HG03439 (cell line): ENCODE results near the gene KCNMA1.

ENCODE experiments used
- ATAC-seq: cut with Tn5 transposase; IDR thresholded peaks from one replicate; pipeline ENCODE4 v1.9.1; 2021; ENCODE audit warnings: mild to moderate bottlenecking, moderate library complexity; ENCODE audit not compliant: unreplicated experiment

KCNMA1 gene

DNA sequence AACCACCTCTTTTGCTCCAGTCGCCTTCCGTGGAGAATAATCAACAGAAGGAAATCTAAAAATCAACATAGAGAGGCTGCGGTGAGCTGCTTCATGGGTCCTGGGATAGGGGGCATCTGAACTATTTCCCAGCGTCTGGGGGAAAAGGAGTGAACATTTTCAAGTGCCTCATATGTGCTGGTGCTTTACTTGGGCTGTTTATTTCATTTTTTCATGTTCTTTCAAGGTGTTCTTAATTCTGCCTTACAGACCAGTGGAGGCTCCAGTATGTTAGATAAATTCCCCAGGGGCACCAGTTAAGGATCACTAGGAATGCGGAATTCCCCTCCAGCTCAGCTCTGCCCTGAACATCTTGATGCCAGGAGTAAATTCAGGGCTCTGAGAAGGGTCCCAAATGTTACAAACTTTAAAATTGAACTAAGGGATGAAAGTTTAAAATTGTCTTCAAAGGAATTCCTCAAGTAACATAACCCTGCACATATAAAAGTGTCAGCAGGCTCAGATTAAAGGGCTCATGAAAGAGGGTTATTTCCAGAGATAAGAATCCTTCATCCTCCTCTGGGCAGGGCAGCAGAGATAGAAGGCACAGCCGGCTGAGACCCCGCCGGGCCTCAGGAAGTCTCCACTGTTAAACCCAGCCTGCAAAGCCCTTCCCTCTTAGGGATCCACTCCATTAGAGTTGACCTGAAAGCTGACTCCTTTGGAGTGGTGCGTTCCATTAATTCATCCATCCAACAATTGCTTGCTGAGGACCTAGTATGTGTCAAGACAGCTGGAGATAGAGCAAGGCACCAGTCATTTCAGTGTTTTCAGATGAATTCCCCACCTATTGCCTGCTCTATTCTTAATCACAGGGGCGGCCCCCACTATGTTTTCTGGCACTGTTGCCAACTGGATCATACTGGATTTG lies 345.8 kb downstream of the KCNMA1 start:
- ATAC-seq, result no peak

DNA sequence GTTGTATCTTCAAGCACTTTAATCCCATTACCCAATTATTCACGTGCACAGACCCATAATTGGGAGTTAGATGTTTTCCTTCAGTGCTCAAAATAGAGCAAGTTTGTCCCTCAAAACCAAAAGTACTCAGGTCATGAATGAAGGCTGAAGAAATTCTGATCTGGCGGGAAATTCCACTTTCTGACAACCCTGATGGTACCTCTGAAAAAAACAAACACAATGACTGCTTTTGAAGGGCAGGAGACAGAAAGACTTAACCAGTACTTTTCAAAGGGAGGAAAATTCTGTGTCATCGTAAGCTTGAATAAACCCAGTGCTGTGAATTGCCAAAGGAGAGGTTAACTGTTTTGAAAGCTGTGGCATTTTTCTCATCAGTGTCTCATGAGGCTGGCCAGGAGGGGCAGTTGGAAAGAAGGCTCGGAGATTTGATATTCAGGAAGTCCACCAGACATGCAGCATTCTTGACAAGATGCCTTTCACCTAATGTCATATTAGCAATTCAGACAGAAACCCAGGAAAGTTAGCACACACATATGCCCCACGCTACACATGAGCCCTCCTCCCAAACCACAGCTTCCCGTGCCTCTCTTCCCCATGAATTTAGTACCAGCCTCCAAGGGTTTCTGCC lies 347.0 kb downstream of the KCNMA1 start:
- ATAC-seq, result no peak

DNA sequence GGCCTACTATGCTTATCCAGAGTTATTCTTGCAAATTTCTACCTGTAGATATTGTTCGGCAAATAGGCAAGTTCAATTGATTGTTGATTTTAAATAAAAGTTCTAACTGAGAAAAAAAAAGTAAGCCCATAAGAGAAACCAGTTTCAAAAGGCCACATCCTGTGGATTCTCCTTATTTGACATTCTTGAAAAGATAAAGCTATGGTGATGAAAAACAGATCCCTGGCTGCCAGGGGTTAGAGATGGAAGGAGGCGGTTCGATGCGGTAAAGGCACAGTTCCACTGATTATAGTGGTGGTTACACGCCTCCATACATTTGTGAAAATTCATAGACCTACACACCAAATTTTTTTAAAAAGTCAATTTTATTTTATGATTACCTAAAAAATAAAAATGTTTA lies 347.8 kb downstream of the KCNMA1 start:
- ATAC-seq, result no peak

DNA sequence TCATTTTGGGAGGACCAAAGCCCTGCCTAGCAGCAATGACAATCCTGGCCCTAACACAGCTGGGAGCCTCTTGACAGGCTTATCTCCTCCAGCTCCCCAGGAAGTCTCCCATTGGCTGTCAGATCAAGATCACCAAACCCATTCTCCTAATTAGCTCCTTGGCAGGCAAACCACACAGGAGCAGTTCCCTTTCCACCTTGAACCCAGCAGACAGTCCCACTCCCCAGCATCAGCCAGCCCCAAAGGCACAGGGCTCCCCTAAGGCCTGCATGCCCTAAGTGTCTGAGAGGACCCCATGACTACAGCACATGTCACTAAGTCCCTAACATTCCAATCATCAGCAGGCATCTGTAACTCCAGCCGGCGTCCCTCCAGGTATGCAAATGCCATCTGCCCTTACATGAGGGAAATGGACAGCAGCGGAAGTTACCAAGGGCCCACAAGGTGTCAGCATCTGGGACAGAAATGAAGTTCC lies 348.5 kb downstream of the KCNMA1 start:
- ATAC-seq, result no peak

DNA sequence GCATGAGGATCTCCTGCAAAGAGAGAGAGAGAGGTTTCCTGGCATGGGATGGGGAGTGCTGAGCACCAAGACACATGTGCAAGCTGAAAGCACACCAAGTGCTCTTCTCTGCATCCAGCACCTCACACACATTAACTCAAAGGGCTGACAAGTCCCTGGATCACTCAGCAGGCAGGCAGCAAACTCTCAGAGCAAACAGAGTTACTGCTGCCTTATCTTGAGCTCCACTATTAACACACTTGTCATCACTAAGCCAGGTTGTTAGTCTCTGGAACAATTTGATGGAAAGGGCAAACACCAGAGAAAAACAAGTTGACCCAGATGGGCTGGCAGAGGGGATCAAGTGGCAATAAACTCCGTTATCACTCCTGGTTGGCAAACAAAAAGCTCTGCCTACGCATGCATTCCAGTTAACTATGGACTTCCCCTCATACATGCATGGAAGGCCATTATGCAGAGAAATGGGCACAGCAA lies 349.9 kb downstream of the KCNMA1 start:
- no peak for ATAC-seq

DNA sequence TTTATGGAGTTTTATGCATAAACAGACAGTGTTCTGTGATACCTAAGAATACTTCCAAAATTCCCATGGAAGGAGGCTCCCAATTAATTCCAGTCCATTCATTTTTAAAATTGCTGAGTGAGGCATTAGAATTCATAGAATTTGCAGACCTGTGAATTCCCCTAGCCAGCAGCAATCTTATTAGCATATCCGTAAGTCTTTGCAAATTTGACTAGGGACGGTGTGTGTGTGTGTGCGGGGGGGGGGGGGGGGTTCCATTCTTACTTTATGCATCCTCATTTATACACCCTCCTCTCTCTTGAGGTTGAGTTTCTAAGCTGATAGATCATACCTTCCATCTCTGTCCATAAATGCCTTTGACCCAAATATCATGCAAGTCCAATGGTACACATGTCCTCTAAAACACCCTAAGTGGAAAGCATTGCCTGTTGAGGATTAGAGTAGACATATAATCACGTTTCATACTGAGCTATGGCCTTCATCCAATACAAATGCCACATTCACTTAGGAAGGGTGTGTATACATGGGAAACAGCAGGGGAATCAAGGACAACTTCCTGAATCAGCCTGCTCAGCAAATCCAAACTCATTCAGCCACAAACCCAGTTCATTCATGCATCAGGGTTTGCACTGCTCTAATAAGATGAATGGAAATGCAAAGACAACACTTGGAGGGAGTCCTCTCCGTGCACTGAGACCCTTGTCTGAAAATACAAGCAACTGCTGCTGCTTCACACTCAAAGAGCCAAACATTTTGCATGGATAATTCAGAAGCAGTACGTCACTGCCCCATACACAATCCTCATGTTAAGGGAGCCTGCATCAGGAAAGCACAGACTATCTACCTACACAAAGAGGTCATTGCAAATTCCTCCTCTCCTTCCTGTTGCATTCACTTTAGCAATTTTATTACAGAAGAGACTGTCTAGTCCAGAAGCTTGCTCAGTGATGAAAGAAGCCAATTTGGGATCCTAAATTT lies 350.8 kb downstream of the KCNMA1 start:
- no peak for ATAC-seq

DNA sequence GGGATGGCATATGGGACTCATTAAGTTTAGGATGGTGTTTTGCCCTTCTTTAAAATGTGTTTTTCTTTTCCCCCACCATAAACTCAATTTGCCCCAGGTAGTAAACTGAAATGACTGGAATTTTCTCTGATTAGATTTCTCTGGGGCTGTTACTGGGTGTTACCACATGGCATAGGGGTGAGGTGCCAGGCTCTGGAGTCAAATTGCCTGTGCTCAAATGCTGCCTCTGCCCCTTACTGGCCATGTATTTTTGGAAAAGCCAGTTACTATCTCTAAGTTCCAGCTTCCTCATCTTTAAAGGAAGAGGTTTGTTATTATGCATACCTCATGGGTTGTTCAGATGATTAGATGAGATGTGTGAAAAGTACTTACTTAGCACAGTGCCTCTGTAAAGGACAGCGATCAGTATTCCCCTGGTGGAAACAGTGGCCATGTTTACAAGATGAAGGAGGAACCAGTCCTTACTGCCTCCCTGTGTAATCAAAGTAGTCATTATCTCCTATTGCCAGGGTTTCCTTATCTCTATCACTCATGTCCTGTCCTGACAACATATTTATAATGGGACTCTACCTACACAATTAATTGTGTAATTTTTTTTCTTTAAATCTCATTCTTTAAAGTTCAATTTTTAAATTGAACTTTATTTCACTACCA lies 352.0 kb downstream of the KCNMA1 start:
- ATAC-seq, result no peak

DNA sequence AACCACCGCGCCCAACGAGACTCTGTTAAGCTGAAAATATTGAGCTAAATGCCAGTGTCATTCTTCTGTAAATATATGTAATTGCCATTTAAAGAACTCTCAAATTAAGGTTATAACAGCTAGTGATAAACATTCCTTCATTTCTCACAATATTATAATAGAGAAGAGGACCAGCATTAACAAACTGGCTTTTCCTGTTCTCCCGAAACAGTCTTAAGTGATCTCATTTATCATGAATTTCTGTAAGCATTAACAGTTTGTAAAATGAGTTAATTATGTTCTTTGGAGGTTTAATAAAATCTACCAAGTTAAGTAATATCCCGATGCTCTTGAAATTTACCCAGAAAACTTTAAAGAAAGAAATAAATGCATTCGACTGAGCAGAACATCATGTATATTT lies 352.8 kb downstream of the KCNMA1 start:
- no peak for ATAC-seq

DNA sequence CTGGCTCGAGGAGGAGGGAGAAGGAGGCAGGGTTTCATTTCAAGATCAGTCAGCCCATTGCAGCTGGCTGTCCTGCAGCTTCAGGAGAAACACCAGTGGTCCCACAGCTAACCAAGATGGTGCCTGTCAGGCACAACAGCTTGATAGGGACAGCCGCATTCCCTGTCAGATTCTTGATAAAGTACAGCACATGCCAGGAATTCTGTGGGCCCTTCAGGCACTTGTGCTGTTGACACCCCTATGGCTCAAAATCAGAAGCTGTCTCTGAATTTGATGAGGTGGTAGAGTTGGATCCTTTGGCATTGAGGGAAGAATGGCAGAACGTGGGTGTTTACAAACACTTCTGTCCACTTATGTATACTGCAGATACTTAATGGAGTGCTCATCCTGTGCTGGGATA lies 354.3 kb downstream of the KCNMA1 start:
- no peak for ATAC-seq

DNA sequence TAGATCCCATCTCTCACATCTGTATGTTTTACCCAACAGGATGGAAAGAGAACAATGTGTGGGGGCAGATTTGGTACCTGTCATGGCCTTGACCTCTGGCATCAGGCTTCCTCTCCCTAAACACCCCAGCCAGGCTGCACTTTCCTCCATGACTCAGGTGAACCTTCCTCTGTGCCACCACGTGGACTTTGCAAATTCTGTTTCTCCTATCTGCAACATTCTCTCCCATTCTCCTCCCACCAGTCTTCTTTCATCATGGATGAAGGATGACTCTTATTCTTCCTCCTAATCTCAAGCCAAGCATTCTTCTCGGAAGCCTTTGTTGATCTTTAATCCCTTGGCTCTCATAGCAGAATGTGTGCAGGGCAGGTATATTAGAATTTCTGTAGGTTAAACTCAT lies 355.4 kb downstream of the KCNMA1 start:
- ATAC-seq, result no peak

DNA sequence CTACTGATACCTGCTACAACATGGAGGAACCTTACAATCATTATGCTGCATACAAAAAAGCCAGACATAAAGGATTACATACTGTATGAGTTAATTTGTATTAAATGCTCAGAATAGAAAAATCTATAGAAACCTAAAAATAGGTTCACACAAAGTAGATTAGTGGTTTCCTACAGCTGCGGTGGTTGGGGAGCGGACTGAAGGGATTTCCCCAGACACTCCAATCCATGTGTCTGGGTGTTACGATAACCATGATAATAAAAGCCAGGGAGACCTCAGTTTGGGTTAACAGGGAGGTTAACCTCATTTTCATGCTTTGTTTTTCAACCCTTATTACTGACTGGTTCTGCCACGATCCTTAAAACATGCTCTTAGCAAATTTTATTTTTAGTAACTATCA lies 355.9 kb downstream of the KCNMA1 start:
- ATAC-seq, result no peak

DNA sequence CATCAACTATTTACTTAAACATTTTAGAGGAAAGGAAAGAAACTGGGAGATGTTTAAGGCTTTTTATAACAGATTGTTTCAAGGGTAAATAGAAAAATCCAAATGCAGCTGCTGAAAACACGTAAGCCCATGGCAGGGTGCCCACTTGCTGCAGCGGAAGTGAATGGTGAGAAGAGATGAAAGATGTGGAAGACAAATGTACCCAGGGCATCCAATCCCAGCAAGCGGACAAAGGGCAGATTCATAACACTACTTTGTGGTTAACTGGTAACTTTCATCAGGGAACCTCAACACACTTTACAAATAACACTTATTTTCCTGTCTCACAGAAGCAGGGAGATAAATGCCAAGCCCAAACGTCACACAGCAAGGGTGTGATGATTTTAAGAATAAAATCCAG lies 358.4 kb downstream of the KCNMA1 start:
- no peak for ATAC-seq

DNA sequence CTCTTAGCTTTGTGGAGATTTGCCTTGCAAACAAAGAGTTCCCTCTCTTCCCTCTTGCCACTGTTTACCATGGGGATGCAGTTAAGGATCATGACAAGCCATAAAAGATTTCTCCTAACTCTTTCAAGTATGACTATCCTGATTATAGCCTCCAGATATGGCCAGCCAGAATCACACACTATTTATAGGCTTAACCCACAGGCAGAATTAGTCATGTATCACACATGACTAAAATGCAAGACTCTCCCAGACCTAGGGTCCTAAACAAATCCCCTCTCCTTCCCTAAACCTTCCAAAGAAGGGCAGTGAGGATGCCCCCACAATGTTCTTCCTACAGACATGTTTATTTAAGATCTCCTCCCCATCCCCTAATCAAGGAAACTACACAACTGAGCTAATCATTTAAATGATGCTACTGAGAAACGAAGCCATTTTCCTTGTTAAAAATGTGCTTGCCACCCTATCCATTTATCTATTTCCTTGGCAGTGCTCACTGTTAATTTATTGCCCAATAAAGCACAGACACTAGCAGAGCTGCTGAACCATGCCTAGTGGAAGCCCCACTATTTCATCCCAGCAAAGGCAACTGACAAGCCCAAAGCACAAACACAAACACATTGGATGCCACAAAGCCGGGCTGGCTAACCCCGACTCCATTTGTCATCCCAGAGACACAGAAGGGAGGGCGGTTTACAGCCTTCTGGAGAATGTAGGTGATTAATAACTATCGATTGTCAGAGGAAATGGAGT lies 363.4 kb downstream of the KCNMA1 start:
- no peak for ATAC-seq

DNA sequence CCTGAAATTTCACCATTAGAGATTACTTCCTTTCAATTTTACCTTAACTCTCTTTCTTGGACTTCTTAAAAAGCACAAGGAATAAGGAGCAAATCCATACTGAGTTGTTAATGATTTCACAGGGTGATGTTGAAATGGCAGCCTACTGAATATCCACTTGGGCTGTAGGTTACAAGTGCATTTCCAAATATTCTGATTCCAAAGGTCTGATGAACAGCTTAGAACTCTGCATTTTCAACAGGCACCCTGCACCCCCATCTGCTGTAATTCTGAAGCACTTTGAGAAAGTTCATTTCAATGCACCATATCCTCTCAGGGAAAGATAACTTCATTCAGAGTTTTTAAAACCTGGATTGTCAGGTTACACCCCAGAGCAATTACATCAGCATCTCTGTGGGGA lies 368.4 kb downstream of the KCNMA1 start:
- ATAC-seq, result no peak

DNA sequence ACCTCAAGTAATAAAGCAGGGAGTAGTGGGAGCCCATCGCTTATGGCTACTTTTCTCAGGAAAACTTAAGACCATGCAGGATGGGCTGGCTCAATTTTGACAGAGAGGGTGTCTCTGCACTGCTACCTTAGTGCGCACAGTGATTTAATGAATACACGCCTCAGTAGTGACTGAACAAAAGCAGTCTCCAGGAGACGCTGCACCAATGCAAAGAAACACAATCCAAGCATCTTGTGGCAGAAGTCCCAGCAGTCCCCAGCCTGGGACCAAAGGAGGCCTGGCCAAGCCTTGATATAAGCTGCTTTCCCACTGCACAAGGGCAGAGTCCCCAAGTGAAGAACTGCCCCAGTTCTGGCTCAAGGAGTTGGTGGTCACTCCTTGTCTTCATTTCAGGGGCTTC lies 368.9 kb downstream of the KCNMA1 start:
- ATAC-seq, result no peak

DNA sequence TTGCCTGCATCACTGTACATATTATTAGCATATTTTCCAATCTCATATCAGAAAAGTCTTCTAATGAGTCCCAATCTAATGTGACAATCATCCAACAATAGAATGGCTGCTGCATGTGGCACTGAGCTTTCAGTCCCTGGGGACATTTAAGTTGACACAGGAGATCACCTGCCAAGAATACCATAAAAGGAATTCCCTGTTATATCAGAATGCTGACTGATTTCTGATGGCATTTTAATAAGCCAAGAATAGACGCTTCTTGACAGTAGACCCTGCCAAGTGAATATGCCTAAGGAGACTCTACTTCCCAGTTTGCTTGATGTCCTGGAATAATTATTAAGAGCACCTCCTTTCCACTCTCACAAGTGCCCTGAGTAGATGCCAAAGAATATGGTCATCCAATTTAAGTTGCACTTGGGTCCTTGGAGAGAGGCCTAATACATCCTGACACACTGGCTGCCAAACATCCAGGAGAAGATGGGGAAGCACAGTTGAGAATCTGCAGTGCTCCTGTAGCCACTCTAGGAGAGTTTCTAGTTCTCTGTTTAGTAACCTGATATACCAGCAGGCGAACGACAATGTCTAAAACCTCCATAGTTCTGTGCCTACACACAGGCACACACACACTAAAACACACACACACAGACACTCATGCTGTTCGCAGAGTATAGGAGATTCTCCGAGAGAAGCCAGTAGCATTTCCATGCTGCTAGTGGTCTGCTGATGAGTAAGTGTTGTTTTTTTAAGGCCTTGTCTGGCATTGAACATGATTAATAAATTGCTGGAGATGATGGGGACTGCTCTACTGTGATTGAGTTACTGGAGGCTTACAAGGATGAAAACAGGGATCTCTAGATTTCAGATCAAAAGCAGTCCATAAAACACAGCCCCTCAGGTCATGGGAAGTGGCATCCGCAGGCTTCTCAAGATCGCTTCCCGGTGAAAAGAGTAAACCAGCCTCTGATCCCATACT lies 369.6 kb downstream of the KCNMA1 start:
- no peak for ATAC-seq

DNA sequence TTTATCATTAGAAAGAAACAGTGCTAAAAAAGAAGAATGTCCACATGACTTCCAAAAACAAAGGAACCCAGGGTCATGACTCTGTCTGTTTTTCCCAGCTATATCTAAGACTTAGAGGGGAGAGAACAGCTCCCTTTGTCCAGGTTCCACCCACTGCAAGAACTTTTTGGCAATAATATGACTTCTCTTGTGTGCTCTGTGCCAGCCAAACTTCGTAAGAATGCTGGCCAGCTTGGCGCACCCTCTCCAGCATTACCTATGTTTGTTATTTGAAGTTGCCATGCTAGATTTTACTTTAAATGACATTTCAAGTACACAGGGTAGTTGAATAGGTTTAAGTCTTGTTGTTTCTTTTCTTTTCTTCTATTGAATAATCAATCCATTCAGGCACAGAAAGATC lies 371.4 kb downstream of the KCNMA1 start:
- ATAC-seq, result no peak

DNA sequence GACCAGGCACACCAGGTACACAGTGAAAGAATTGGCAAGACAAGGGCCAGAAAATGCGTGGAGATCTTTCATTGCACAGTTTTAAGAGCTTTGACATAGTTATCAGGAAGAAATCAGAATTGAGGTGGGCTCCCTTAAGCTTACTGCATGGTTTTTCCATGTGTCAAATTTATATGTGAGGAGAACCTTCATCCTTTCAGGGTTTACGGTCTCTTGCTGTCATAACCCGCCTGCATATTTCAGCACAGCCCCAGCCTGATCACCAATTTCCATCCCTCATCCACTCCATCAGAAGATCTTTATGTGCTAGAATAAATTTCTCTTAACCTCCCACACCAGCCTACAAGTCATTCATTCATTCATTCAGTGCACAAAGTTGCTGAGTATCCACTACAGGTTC lies 373.1 kb downstream of the KCNMA1 start:
- ATAC-seq, result no peak

DNA sequence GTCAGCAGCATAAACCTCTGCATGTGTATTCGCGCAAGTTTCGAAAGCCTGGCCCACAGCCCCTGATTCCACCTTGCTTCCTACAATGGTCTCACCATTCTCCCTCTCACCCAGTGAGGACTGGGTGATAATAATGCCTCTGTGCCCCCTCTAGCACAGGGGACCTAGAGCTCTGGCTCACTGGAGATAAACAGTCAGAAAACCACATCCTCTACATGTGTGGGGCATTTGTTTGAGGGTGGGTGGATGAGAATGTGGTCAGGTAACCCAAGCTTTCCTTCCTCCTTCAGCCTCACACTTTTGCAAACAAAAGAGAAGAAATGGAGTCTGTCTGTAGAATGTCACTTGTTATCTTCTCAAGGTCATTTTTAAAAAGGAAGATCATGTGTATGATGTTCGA lies 373.5 kb downstream of the KCNMA1 start:
- ATAC-seq, result no peak
